GM18858 (cell line): ENCODE measurements around the gene MYLIP.
"Not testable (repeated sequence)": the region's sequence is repeated elsewhere in the genome, so short reads cannot be mapped to it uniquely, and the experiment has no call there.

Source experiments
- ATAC-seq: cut with Tn5 transposase; IDR thresholded peaks from one replicate; pipeline ENCODE4 v1.9.1; 2021; ENCODE audit not compliant: unreplicated experiment

The MYLIP gene

GRCh38 chr6:16168858-16169257 lies 40.0 kb downstream of the MYLIP start:
- ATAC-seq: no peak

- no peak for ATAC-seq
Measured at GRCh38 chr6:16171400-16171799, 42.5 kb downstream of the MYLIP start.

GRCh38 chr6:16173167-16173940 lies 44.5 kb downstream of the MYLIP start:
- no peak for ATAC-seq

GRCh38 chr6:16174416-16175078 lies 45.7 kb downstream of the MYLIP start:
- no peak for ATAC-seq

GRCh38 chr6:16176600-16176999 lies 47.7 kb downstream of the MYLIP start:
- ATAC-seq: not testable (repeated sequence)

GRCh38 chr6:16177881-16178280 lies 49.0 kb downstream of the MYLIP start:
- ATAC-seq: no peak

GRCh38 chr6:16178351-16178750 lies 49.5 kb downstream of the MYLIP start:
- ATAC-seq: no peak

- no peak for ATAC-seq
Measured at GRCh38 chr6:16179063-16179462, 50.2 kb downstream of the MYLIP start.

GRCh38 chr6:16179970-16180431 lies 51.1 kb downstream of the MYLIP start:
- no peak for ATAC-seq

GRCh38 chr6:16180696-16181438 lies 52.0 kb downstream of the MYLIP start:
- ATAC-seq: no peak

GRCh38 chr6:16181439-16182297 lies 52.8 kb downstream of the MYLIP start:
- no peak for ATAC-seq

GRCh38 chr6:16183187-16183664 lies 54.3 kb downstream of the MYLIP start:
- no peak for ATAC-seq

- ATAC-seq: peak; percentile 50
Measured at GRCh38 chr6:16184129-16184528, 55.2 kb downstream of the MYLIP start.

GRCh38 chr6:16184551-16184950 lies 55.7 kb downstream of the MYLIP start:
- ATAC-seq: no peak

- ATAC-seq: no peak
Measured at GRCh38 chr6:16187176-16187575, 58.3 kb downstream of the MYLIP start.

GRCh38 chr6:16190214-16190613 lies 61.3 kb downstream of the MYLIP start:
- ATAC-seq: no peak

- ATAC-seq: no peak
Measured at GRCh38 chr6:16196260-16196983, 67.5 kb downstream of the MYLIP start.

- ATAC-seq: no peak
Measured at GRCh38 chr6:16196984-16197546, 68.2 kb downstream of the MYLIP start.
